Psoas muscle (tissue), 8 donors: Measurements from ENCODE around the gene DPH1. TPM values are rescaled to one million over a fixed set of nuclear protein-coding genes. Genes with fewer than 3 reads are reported as not detected.

ENCODE experiments used
- ATAC-seq, 4 donors: fragments of 200-7000 bp; cut with Tn5 transposase; one replicate each; pipeline ENCODE4 v1.9.1; 2020; ENCODE audit warnings: moderate library complexity in 3 of 4, mild to moderate bottlenecking in 2 of 4
- DNase-seq, 2 donors: peaks; one replicate each; pipeline ENCODE4 v3.0.0-alpha.2; 2020
- H3K27ac ChIP-seq: fragments of 200-600 bp; one replicate; pipeline ENCODE4 v1.8.0; 2022
- H3K27me3 ChIP-seq, 3 donors: fragments of 200-600 bp in 1 of 3; one replicate each; pipeline versions ENCODE4 v1.6.1 to v1.8.0; 2013 to 2022; ENCODE audit warnings: low read length in 2 of 3, mild to moderate bottlenecking in 2 of 3, moderate library complexity in 1 of 3; ENCODE audit not compliant: insufficient read depth in 3 of 3
- H3K36me3 ChIP-seq, 2 donors: fragments of 200-600 bp in 1 of 2; one replicate each; pipeline versions ENCODE4 v1.6.1 to v1.8.0; 2013 to 2022; ENCODE audit warnings: low read depth in 1 of 2, mild to moderate bottlenecking in 1 of 2, moderate library complexity in 1 of 2; ENCODE audit not compliant: insufficient read depth in 1 of 2
- H3K4me1 ChIP-seq: fragments of 200-600 bp; one replicate; pipeline ENCODE4 v1.8.0; 2022
- H3K4me3 ChIP-seq: fragments of 200-600 bp; one replicate; pipeline ENCODE4 v1.8.0; 2022; ENCODE audit warnings: mild to moderate bottlenecking
- H3K9me3 ChIP-seq: fragments of 200-600 bp; one replicate; pipeline ENCODE4 v1.8.0; 2022
- CTCF ChIP-seq: fragments of 200-600 bp; IDR thresholded peaks from one replicate; pipeline ENCODE4 v1.8.0; 2022; ENCODE audit warnings: antibody characterized with exemption
- WGBS, 3 donors: extraction: QIAGEN DNeasy Blood & Tissue Kit; methylation state at CpG; one replicate each; pipeline versions ENCODE4 v1.1.6 to v1.1.7; 2013; 5-methylcytosine and 5-hydroxymethylcytosine counted together
- intact Hi-C, 2 donors: fragments of 100-400 bp; cut with DNase I; formaldehyde crosslinking; loops; one replicate each; pipeline versions ENCODE4 v1.11.0 to v1.14.2; 2022
- polyA plus RNA-seq, 3 donors: library from polyadenylated mRNA; stranded (reverse); fragments of 200-250 nt; gene quantifications; one replicate each; pipeline ENCODE4 v1.2.3, GENCODE V29; 2013
- total RNA-seq, 4 donors: library from RNA; stranded (reverse); fragmentation: NEBNext Ultra II Directional in 2 of 4; extraction: Animal tissue kit (Norgen Biotek cat#: 25700) in 2 of 4; gene quantifications; one replicate each; pipeline versions ENCODE4 v1.2.1 to v1.2.4, GENCODE V29; 2021 to 2023
- donor health status: healthy with polysubstance abuse.
- donor health status: DM: no; HTN: no; CAD: no; lungs with moderate emphysema.
- donor health status: Bipolar disorder and iron deficiency.
- donor health status: healthy.
- donor health status: DM: yes; HTN: yes; CAD: no.
- donor health status: DM: no; HTN: no; CAD: no.
- donor health status: DM: no; HTN: no; CAD: no.
- donor health status: DM: yes; HTN: yes; CAD: no.

DPH1 gene
- total and polyA plus RNA-seq, 7 donors: 13.5 to 73.4 (median 40.6) TPM

DNA sequence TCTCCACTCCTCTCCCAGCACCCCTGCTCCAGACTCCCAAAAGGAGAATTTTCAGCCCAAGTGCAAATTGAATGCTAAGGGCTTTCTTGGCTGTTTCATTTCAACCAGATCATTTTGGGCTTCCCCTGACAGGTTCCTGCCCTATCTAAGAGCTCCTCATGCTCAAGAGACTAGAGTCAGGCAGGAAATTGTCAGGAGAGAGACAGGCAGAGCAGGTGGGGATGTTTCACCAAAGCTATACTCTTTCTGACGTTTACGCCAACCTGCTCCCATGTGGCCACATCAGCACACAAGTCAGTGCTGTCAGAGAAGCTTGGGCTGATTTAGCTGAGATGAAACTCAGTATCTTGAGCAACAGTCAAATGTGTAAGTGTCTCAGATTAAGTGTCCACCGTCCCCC is 56.4 kb downstream of the DPH1 start:
- intact Hi-C loops: loop anchor here in 1 of 2 donors (5.0 kb wide), 1 partner anchor 86 kb away; no protein-coding TSS in a partner anchor

GRCh38 chr17:2087597-2088211 is 57.8 kb downstream of the DPH1 start:
- H3K36me3 ChIP-seq: no peaks in the 10 kb centered on the region
- peak in 1 of 2 donors; percentile 69 for DNase-seq
- peak in 2 of 4 donors; percentile 10 to 29 for ATAC-seq
- no peaks in the 10 kb centered on the region for H3K27me3 ChIP-seq
- TF ChIP-seq CTCF: no peak
- H3K4me1 ChIP-seq: peaks cover 59% of the 10 kb centered on the region
- 37 to 58% (median 44%) methylated on average over 10 of the region's 10 CpGs for WGBS, 3 donors
- intact Hi-C loops: loop anchor here in 1 of 2 donors (5.0 kb wide), 1 partner anchor 85 kb away; no protein-coding TSS in a partner anchor
- H3K4me3 ChIP-seq: no peak overlapping the region
- peak overlapping the region; percentile 77 for H3K27ac ChIP-seq
- no peaks in the 10 kb centered on the region for H3K9me3 ChIP-seq

More for the DNA sequence above, 56.4 kb downstream of the DPH1 start:
- ATAC-seq (no peak), DNase-seq (peak in 1 of 2 donors; percentile 24)
- H3K36me3 ChIP-seq: peaks cover 0 to 7% of the 10 kb centered on the region in 2 donors
- no peaks in the 10 kb centered on the region for H3K9me3 ChIP-seq
- peaks cover 59% of the 10 kb centered on the region for H3K4me1 ChIP-seq
- peak overlapping the region; percentile 77 for H3K27ac ChIP-seq
- H3K4me3 ChIP-seq: no peak overlapping the region
- no peak for TF ChIP-seq CTCF
- 41 to 64% (median 42%) methylated on average over 3 of the region's 3 CpGs for WGBS, 3 donors
- no peaks in the 10 kb centered on the region for H3K27me3 ChIP-seq

DNA sequence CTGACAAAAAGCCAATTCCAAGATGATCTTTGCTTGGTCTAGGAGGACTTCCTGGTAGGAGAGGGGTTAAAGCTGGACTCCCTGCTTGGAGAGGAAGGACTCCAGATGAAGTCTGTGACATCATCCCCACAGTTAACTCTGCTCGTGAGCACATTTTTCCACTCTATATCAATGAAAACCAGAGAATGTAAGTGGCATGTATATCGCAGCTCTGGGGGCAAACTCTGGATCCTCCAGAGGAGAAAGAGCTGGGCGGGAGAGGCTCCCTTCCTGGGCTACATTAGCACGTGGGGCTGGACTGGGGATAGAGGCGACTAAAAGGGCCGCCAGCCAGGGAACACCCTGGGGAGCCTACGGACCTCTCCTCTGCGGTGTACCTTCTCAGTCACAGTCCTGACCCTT is 59.1 kb downstream of the DPH1 start:
- no peaks in the 10 kb centered on the region for H3K9me3 ChIP-seq
- DNase-seq: peak in 1 of 2 donors; percentile 59
- intact Hi-C loops: loop anchor here in 1 of 2 donors (5.0 kb wide), 1 partner anchor 83 kb away; no protein-coding TSS in a partner anchor
- no peaks in the 10 kb centered on the region for H3K27me3 ChIP-seq
- H3K4me3 ChIP-seq: peak overlapping the region; percentile 48
- no peak for ATAC-seq
- no peaks in the 10 kb centered on the region for H3K36me3 ChIP-seq
- peaks cover 52% of the 10 kb centered on the region for H3K4me1 ChIP-seq
- TF ChIP-seq CTCF: no peak
- 49 to 54% (median 52%) methylated on average over 8 of the region's 8 CpGs for whole genome bisulfite sequencing, 3 donors
- peak overlapping the region; percentile 77 for H3K27ac ChIP-seq

GRCh38 chr17:2090210-2090641 is 60.3 kb downstream of the DPH1 start:
- Histone ChIP-seq H3K9me3 (no peaks in the 10 kb centered on the region), H3K4me3 (peak overlapping the region; percentile 48), H3K27me3 (no peaks in the 10 kb centered on the region), H3K27ac (peak overlapping the region; percentile 77), H3K36me3 (no peaks in the 10 kb centered on the region), H3K4me1 (peaks cover 42% of the 10 kb centered on the region)
- DNase-seq (peak in 1 of 2 donors; percentile 17), ATAC-seq (no peak)
- WGBS, 3 donors: 71 to 79% (median 78%) methylated on average over 9 of the region's 9 CpGs
- intact Hi-C loops: loop anchor here in 1 of 2 donors (10.0 kb wide), 1 partner anchor 155 kb away; no protein-coding TSS in a partner anchor
- no peak for TF ChIP-seq CTCF
